Endothelial cell (in vitro differentiated cells): ENCODE measurements around the gene IQSEC1. TPM values are rescaled to one million over a fixed set of nuclear protein-coding genes. Genes with fewer than 3 reads are reported as not detected.

Experiments
- DNase-seq: peaks from one replicate; pipeline ENCODE4 v3.0.0; 2021; ENCODE audit warnings: low spot score
- H3K27ac Mint-ChIP-seq: one replicate; pipeline ENCODE4 v1.8.0; 2021; ENCODE audit warnings: mixed read lengths, inconsistent platforms; ENCODE audit not compliant: unreplicated experiment
- H3K27me3 Mint-ChIP-seq: one replicate; pipeline ENCODE4 v1.8.0; 2021; ENCODE audit warnings: mild to moderate bottlenecking, moderate library complexity, mixed read lengths, inconsistent platforms; ENCODE audit not compliant: unreplicated experiment
- H3K36me3 Mint-ChIP-seq: one replicate; pipeline ENCODE4 v1.8.0; 2021; ENCODE audit warnings: mild to moderate bottlenecking, low read depth, mixed read lengths, inconsistent platforms; ENCODE audit not compliant: unreplicated experiment
- H3K4me1 Mint-ChIP-seq: one replicate; pipeline ENCODE4 v1.8.0; 2021; ENCODE audit warnings: mild to moderate bottlenecking, mixed read lengths, inconsistent platforms; ENCODE audit not compliant: unreplicated experiment
- H3K4me3 Mint-ChIP-seq: one replicate; pipeline ENCODE4 v1.8.0; 2021; ENCODE audit warnings: mild to moderate bottlenecking, mixed read lengths, inconsistent platforms; ENCODE audit not compliant: unreplicated experiment
- H3K9me3 Mint-ChIP-seq: one replicate; pipeline ENCODE4 v1.8.0; 2021; ENCODE audit warnings: mixed read lengths, inconsistent platforms; ENCODE audit not compliant: unreplicated experiment
- CTCF ChIP-seq: fragments of 200-600 bp; sonication (generic); IDR thresholded peaks from one replicate; pipeline ENCODE4 v1.5.0; 2021; ENCODE audit warnings: antibody characterized with exemption; ENCODE audit not compliant: unreplicated experiment
- total RNA-seq: library from RNA; stranded (reverse); fragmentation: NEBNext Ultra II Directional; extraction: Animal tissue kit (Norgen Biotek cat#: 25700); gene quantifications from one replicate; pipeline ENCODE4 v1.2.1, GENCODE V29; 2021; ENCODE audit not compliant: unreplicated experiment

Gene IQSEC1
- total RNA-seq, 1 donor from 2014 or later = 75.3 TPM

- Mint-ChIP-seq H3K9me3 (no peaks in the 10 kb centered on the region), H3K27ac (no peak overlapping the region), H3K4me1 (no peaks in the 10 kb centered on the region), H3K27me3 (peaks cover 11% of the 10 kb centered on the region), H3K4me3 (no peak overlapping the region), H3K36me3 (peaks cover 41% of the 10 kb centered on the region)
- TF ChIP-seq CTCF = no peak
- no peak for DNase-seq
These were observed 163.5 kb downstream of the IQSEC1 start for GRCh38 chr3:12909710-12910109.

GRCh38 chr3:12908859-12909258 lies 164.4 kb downstream of the IQSEC1 start:
- TF ChIP-seq CTCF = no peak
- H3K4me3 Mint-ChIP-seq = no peak overlapping the region
- DNase-seq = no peak
- H3K27ac Mint-ChIP-seq = peak overlapping the region; percentile 36
- H3K27me3 Mint-ChIP-seq = peaks cover 11% of the 10 kb centered on the region
- no peaks in the 10 kb centered on the region for H3K9me3 Mint-ChIP-seq
- H3K36me3 Mint-ChIP-seq = peaks cover 33% of the 10 kb centered on the region
- H3K4me1 Mint-ChIP-seq = no peaks in the 10 kb centered on the region

GRCh38 chr3:12908136-12908730 lies 165.0 kb downstream of the IQSEC1 start:
- Mint-ChIP-seq H3K9me3 (no peaks in the 10 kb centered on the region), H3K27ac (no peak overlapping the region), H3K27me3 (peaks cover 11% of the 10 kb centered on the region), H3K4me3 (no peak overlapping the region), H3K4me1 (no peaks in the 10 kb centered on the region), H3K36me3 (peaks cover 28% of the 10 kb centered on the region)
- no peak for TF ChIP-seq CTCF
- DNase-seq = no peak

- Mint-ChIP-seq H3K9me3 (no peaks in the 10 kb centered on the region), H3K36me3 (peaks cover 23% of the 10 kb centered on the region), H3K27me3 (peaks cover 11% of the 10 kb centered on the region), H3K27ac (no peak overlapping the region), H3K4me3 (no peak overlapping the region), H3K4me1 (no peaks in the 10 kb centered on the region)
- no peak for TF ChIP-seq CTCF
- no peak for DNase-seq
These were observed 165.5 kb downstream of the IQSEC1 start for GRCh38 chr3:12907729-12908128.

GRCh38 chr3:12907296-12907695 lies 165.9 kb downstream of the IQSEC1 start:
- no peak overlapping the region for H3K4me3 Mint-ChIP-seq
- DNase-seq = no peak
- no peak for TF ChIP-seq CTCF
- H3K4me1 Mint-ChIP-seq = no peaks in the 10 kb centered on the region
- H3K9me3 Mint-ChIP-seq = no peaks in the 10 kb centered on the region
- no peak overlapping the region for H3K27ac Mint-ChIP-seq
- H3K27me3 Mint-ChIP-seq = peaks cover 11% of the 10 kb centered on the region
- peaks cover 22% of the 10 kb centered on the region for H3K36me3 Mint-ChIP-seq
